HUES48 (cell line): ENCODE data around the gene KDM4D.
"Not testable (repeated sequence)": the region's sequence is repeated elsewhere in the genome, so short reads cannot be mapped to it uniquely, and the experiment has no call there.

ENCODE experiments used
- H3K27ac ChIP-seq: one replicate; pipeline ENCODE4 v1.7.0; 2013; ENCODE audit warnings: low read depth, low read length, inconsistent platforms
- H3K27me3 ChIP-seq: 2 replicates; pipeline ENCODE4 v1.6.1; 2013; ENCODE audit warnings: mild to moderate bottlenecking, low read length; ENCODE audit not compliant: control insufficient read depth, insufficient read depth
- H3K36me3 ChIP-seq: 2 replicates; pipeline ENCODE4 v1.6.1; 2013; ENCODE audit warnings: low read length; ENCODE audit not compliant: control insufficient read depth, insufficient read depth
- H3K4me1 ChIP-seq: 2 replicates; pipeline ENCODE4 v1.6.1; 2013; ENCODE audit warnings: mild to moderate bottlenecking, low read length; ENCODE audit not compliant: control insufficient read depth, insufficient read depth
- H3K4me3 ChIP-seq: 2 replicates; pipeline ENCODE4 v1.5.1; 2013; ENCODE audit warnings: mild to moderate bottlenecking, low read depth, low read length
- H3K9ac ChIP-seq: 2 replicates; pipeline ENCODE4 v1.6.1; 2013; ENCODE audit warnings: mild to moderate bottlenecking, low read depth, low read length, moderate library complexity
- H3K9me3 ChIP-seq: 2 replicates; pipeline ENCODE4 v1.6.1; 2013; ENCODE audit warnings: low read length; ENCODE audit not compliant: control insufficient read depth, insufficient read depth

KDM4D gene

GRCh38 chr11:95028357-95028756 is 54.8 kb downstream of the KDM4D start:
- Histone ChIP-seq H3K27ac (no peak overlapping the region), H3K9me3 (no peaks in the 10 kb centered on the region), H3K4me3 (no peak overlapping the region), H3K36me3 (no peaks in the 10 kb centered on the region), H3K9ac (no peak overlapping the region), H3K4me1 (no peaks in the 10 kb centered on the region), H3K27me3 (no peaks in the 10 kb centered on the region)

- Histone ChIP-seq H3K4me1 (no peaks in the 10 kb centered on the region), H3K9ac (no peak overlapping the region), H3K4me3 (no peak overlapping the region), H3K9me3 (no peaks in the 10 kb centered on the region), H3K27ac (no peak overlapping the region), H3K36me3 (no peaks in the 10 kb centered on the region), H3K27me3 (no peaks in the 10 kb centered on the region)
Observed at GRCh38 chr11:95033051-95033450, 59.5 kb downstream of the KDM4D start.

- Histone ChIP-seq H3K9ac (no peak overlapping the region), H3K4me3 (no peak overlapping the region), H3K4me1 (no peaks in the 10 kb centered on the region), H3K27me3 (no peaks in the 10 kb centered on the region), H3K9me3 (no peaks in the 10 kb centered on the region), H3K36me3 (no peaks in the 10 kb centered on the region), H3K27ac (no peak overlapping the region)
Observed at GRCh38 chr11:95035316-95035715, 61.8 kb downstream of the KDM4D start.

- H3K27ac ChIP-seq: not testable (repeated sequence)
Observed at GRCh38 chr11:95037356-95038035, 64.0 kb downstream of the KDM4D start.

GRCh38 chr11:95042239-95042638 is 68.7 kb downstream of the KDM4D start:
- Histone ChIP-seq H3K9ac (no peak overlapping the region), H3K36me3 (no peaks in the 10 kb centered on the region), H3K4me3 (no peak overlapping the region), H3K9me3 (no peaks in the 10 kb centered on the region), H3K27me3 (no peaks in the 10 kb centered on the region), H3K4me1 (no peaks in the 10 kb centered on the region), H3K27ac (no peak overlapping the region)

More at GRCh38 chr11:95037356-95038035, 64.0 kb downstream of the KDM4D start:
- H3K36me3 ChIP-seq, H3K9me3 ChIP-seq, H3K9ac ChIP-seq, H3K27me3 ChIP-seq, H3K4me1 ChIP-seq, H3K4me3 ChIP-seq: not testable (repeated sequence)

- Histone ChIP-seq H3K9me3 (no peaks in the 10 kb centered on the region), H3K27ac (no peak overlapping the region), H3K4me1 (no peaks in the 10 kb centered on the region), H3K4me3 (no peak overlapping the region), H3K36me3 (no peaks in the 10 kb centered on the region), H3K27me3 (no peaks in the 10 kb centered on the region), H3K9ac (no peak overlapping the region)
Observed at GRCh38 chr11:95042906-95043305, 69.4 kb downstream of the KDM4D start.

GRCh38 chr11:95044010-95044409 is 70.5 kb downstream of the KDM4D start:
- Histone ChIP-seq H3K9me3 (no peaks in the 10 kb centered on the region), H3K4me1 (no peaks in the 10 kb centered on the region), H3K27me3 (no peaks in the 10 kb centered on the region), H3K9ac (no peak overlapping the region), H3K4me3 (no peak overlapping the region), H3K27ac (no peak overlapping the region), H3K36me3 (no peaks in the 10 kb centered on the region)

GRCh38 chr11:95045812-95046211 is 72.3 kb downstream of the KDM4D start:
- Histone ChIP-seq H3K9me3 (no peaks in the 10 kb centered on the region), H3K4me1 (no peaks in the 10 kb centered on the region), H3K27ac (no peak overlapping the region), H3K9ac (no peak overlapping the region), H3K27me3 (no peaks in the 10 kb centered on the region), H3K36me3 (no peaks in the 10 kb centered on the region), H3K4me3 (no peak overlapping the region)
